Neural crest cell (in vitro differentiated cells): ENCODE data around the gene HERC3. TPM values are rescaled to one million over a fixed set of nuclear protein-coding genes. Genes with fewer than 3 reads are reported as not detected.
A peak's percentile ranks its signal among the peaks of the same experiment; 100 is the strongest.

Source experiments
- DNase-seq: peaks from one replicate; pipeline ENCODE4 v3.0.0; 2021; ENCODE audit warnings: low read depth, mixed read lengths, low spot score
- H3K27ac Mint-ChIP-seq: one replicate; pipeline ENCODE4 v1.8.0; 2021; ENCODE audit warnings: mild to moderate bottlenecking, mixed read lengths; ENCODE audit not compliant: unreplicated experiment
- H3K27me3 Mint-ChIP-seq: 2 replicates; pipeline ENCODE4 v1.8.0; 2021; ENCODE audit warnings: low read depth, mild to moderate bottlenecking, mixed read lengths
- H3K36me3 Mint-ChIP-seq: 2 replicates; pipeline ENCODE4 v1.8.0; 2021; ENCODE audit warnings: low read depth, mild to moderate bottlenecking, mixed read lengths
- H3K4me1 Mint-ChIP-seq: 2 replicates; pipeline ENCODE4 v1.8.0; 2021; ENCODE audit warnings: mixed read lengths
- H3K4me3 Mint-ChIP-seq: one replicate; pipeline ENCODE4 v1.8.0; 2021; ENCODE audit warnings: mild to moderate bottlenecking, mixed read lengths
- H3K9me3 Mint-ChIP-seq: 2 replicates; pipeline ENCODE4 v1.8.0; 2021; ENCODE audit warnings: mixed read lengths
- CTCF ChIP-seq: fragments of 200-600 bp; sonication (generic); conservative IDR thresholded peaks from 2 replicates; pipeline ENCODE4 v1.5.0; 2021; ENCODE audit warnings: antibody characterized with exemption, mild to moderate bottlenecking
- total RNA-seq: library from RNA; stranded (reverse); gene quantifications from 2 replicates; pipeline ENCODE4 v1.2.1, GENCODE V29; 2021

HERC3 gene
- total RNA-seq, 1 donor from 2014 or later, result 6.5 TPM

- H3K27ac Mint-ChIP-seq, result no peak overlapping the region
- no peaks in the 10 kb centered on the region for H3K27me3 Mint-ChIP-seq
- no peaks in the 10 kb centered on the region for H3K36me3 Mint-ChIP-seq
- H3K4me1 Mint-ChIP-seq, result peaks cover 5% of the 10 kb centered on the region
- H3K9me3 Mint-ChIP-seq, result no peaks in the 10 kb centered on the region
- no peak overlapping the region for H3K4me3 Mint-ChIP-seq
- no peak for DNase-seq
- peak; percentile 29 for TF ChIP-seq CTCF
Observed at GRCh38 chr4:88573995-88574394, 18.3 kb upstream of the HERC3 start.

- Mint-ChIP-seq H3K4me3 (no peak overlapping the region), H3K36me3 (no peaks in the 10 kb centered on the region), H3K27ac (no peak overlapping the region), H3K4me1 (peaks cover 5% of the 10 kb centered on the region), H3K27me3 (no peaks in the 10 kb centered on the region), H3K9me3 (no peaks in the 10 kb centered on the region)
- DNase-seq, result no peak
- no peak for TF ChIP-seq CTCF
Observed at GRCh38 chr4:88575186-88575585, 17.1 kb upstream of the HERC3 start.

GRCh38 chr4:88582493-88582892 is 9.8 kb upstream of the HERC3 start:
- Mint-ChIP-seq H3K27me3 (peaks cover 10% of the 10 kb centered on the region), H3K4me3 (no peak overlapping the region), H3K36me3 (no peaks in the 10 kb centered on the region), H3K27ac (no peak overlapping the region), H3K9me3 (no peaks in the 10 kb centered on the region), H3K4me1 (no peaks in the 10 kb centered on the region)
- no peak for DNase-seq
- no peak for TF ChIP-seq CTCF

- Mint-ChIP-seq H3K27ac (no peak overlapping the region), H3K4me1 (no peaks in the 10 kb centered on the region), H3K4me3 (no peak overlapping the region), H3K36me3 (no peaks in the 10 kb centered on the region), H3K27me3 (peaks cover 21% of the 10 kb centered on the region), H3K9me3 (no peaks in the 10 kb centered on the region)
- DNase-seq, result no peak
- no peak for TF ChIP-seq CTCF
Observed at GRCh38 chr4:88583631-88584470, 8.4 kb upstream of the HERC3 start.

- DNase-seq, result no peak
- no peak for TF ChIP-seq CTCF
- no peaks in the 10 kb centered on the region for H3K4me1 Mint-ChIP-seq
- H3K36me3 Mint-ChIP-seq, result no peaks in the 10 kb centered on the region
- peaks cover 27% of the 10 kb centered on the region for H3K27me3 Mint-ChIP-seq
- H3K9me3 Mint-ChIP-seq, result no peaks in the 10 kb centered on the region
- H3K27ac Mint-ChIP-seq, result no peak overlapping the region
- no peak overlapping the region for H3K4me3 Mint-ChIP-seq
Observed at GRCh38 chr4:88584471-88584900, 7.8 kb upstream of the HERC3 start.
